Left lung (tissue), 14 donors: ENCODE results near the gene TPRG1. TPM values are rescaled to one million over a fixed set of nuclear protein-coding genes. Genes with fewer than 3 reads are reported as not detected.

ENCODE experiments used
- ATAC-seq: fragments of 200-7000 bp; cut with Tn5 transposase; one replicate; pipeline ENCODE4 v1.9.1; 2020; ENCODE audit warnings: moderate library complexity
- DNase-seq, 4 donors: peaks; one replicate each; pipeline ENCODE4 v3.0.0-alpha.2; 2013 to 2020
- H3K27ac ChIP-seq, 2 donors: fragments of 200-600 bp; sonication (generic) in 1 of 2; one replicate each; pipeline versions ENCODE4 v1.5.0 to v1.8.0; 2020 to 2021
- H3K27me3 ChIP-seq, 2 donors: fragments of 200-600 bp; sonication (generic) in 1 of 2; one replicate each; pipeline versions ENCODE4 v1.5.0 to v1.8.0; 2020 to 2021
- H3K36me3 ChIP-seq, 2 donors: fragments of 200-600 bp; sonication (generic) in 1 of 2; one replicate each; pipeline versions ENCODE4 v1.5.0 to v1.8.0; 2020 to 2021
- H3K4me1 ChIP-seq, 2 donors: fragments of 200-600 bp; one replicate each; pipeline ENCODE4 v1.8.0; 2021
- H3K4me3 ChIP-seq, 2 donors: fragments of 200-600 bp; sonication (generic) in 1 of 2; one replicate each; pipeline versions ENCODE4 v1.5.0 to v1.8.0; 2020 to 2021; ENCODE audit warnings: mild to moderate bottlenecking in 1 of 2
- H3K9me3 ChIP-seq, 2 donors: fragments of 200-600 bp; sonication (generic) in 1 of 2; one replicate each; pipeline versions ENCODE4 v1.5.0 to v1.8.0; 2020 to 2021
- CTCF ChIP-seq, 2 donors: fragments of 200-600 bp; sonication (generic) in 1 of 2; IDR thresholded peaks; one replicate each; pipeline versions ENCODE4 v1.5.0 to v1.8.0; 2021; ENCODE audit warnings: antibody characterized with exemption in 2 of 2
- intact Hi-C, 2 donors: fragments of 100-400 bp; cut with DNase I; formaldehyde crosslinking; loops; one replicate each; pipeline versions ENCODE4 v1.11.2 to v1.14.2; 2022
- long read RNA-seq, 12 donors: library from polyadenylated mRNA in 2 of 12; unstranded in 2 of 12; transcript quantifications; one replicate each; pipeline ENCODE4 v2.0.0 and lab custom pipeline, GENCODE V29; 2019 to 2026
- polyA plus RNA-seq, 6 donors: library from polyadenylated mRNA; unstranded; fragments of 120-200 nt; gene quantifications; one replicate each; pipeline ENCODE4 v1.2.1, GENCODE V29; 2013; ENCODE audit not compliant: insufficient read length in 6 of 6
- total RNA-seq, 2 donors: library from RNA; stranded (reverse); fragmentation: NEBNext Ultra II Directional; extraction: Animal tissue kit (Norgen Biotek cat#: 25700); gene quantifications; one replicate each; pipeline ENCODE4 v1.2.1, GENCODE V29; 2021
- donor health status: DM: no; HTN: yes; CAD: no.
- donor health status: DM: no; HTN: no; CAD: no.

Gene TPRG1
- total RNA-seq (10 to 100 TPM in 1 of 2 donors, 1 to 10 TPM in 1; 5.0 to 12.8 TPM), polyA plus RNA-seq (1 to 10 TPM in 2 of 6 donors, under 1 TPM in 4; 0.52 to 1.4 (median 0.64) TPM)
- long read RNA-seq, donor 1 = 0 reads
- long read RNA-seq, donor 2 = 0 reads
- long read RNA-seq, donor 3 = 0 reads
- long read RNA-seq, donor 4, partial matches to known transcripts = 0 of 1 reads
- long read RNA-seq, donor 4, other reads (novel, unspliced or antisense) = 1 of 1 reads
- long read RNA-seq, donor 5 = 0 reads
- long read RNA-seq, donor 6 = 0 reads
- long read RNA-seq, donor 7 = 0 reads
- long read RNA-seq, donor 8 = 0 reads
- long read RNA-seq, donor 9 = 0 reads
- long read RNA-seq, donor 10, partial matches to known transcripts = 0 of 2 reads
- long read RNA-seq, donor 10, other reads (novel, unspliced or antisense) = 2 of 2 reads
- long read RNA-seq, donor 11 = 0 reads
- long read RNA-seq, donor 12 = 0 reads

- TF ChIP-seq CTCF (IDR thresholded peaks at IDR 0.05) = no peak
- Histone ChIP-seq H3K36me3 (no peaks in the 10 kb centered on the region), H3K27ac (no peak within 1 kb of the TSS), H3K27me3 (no peaks in the 10 kb centered on the region), H3K9me3 (no peaks in the 10 kb centered on the region), H3K4me1 (peaks cover 0 to 1% of the 10 kb centered on the region in 2 donors), H3K4me3 (no peak within 1 kb of the TSS)
- intact Hi-C loops = no loop called here
- DNase-seq (no peak), ATAC-seq (no peak)
Observed at GRCh38 chr3:189171707-189172106, at the start of gene TPRG1. TPRG1 (plus strand) TSS chr3:189171971; CDS start chr3:189207385, 35,414 bp downstream.

GRCh38 chr3:189122110-189122509 is 49.7 kb upstream of the TPRG1 start:
- peak overlapping the region; percentile 70 to 71 for H3K27ac ChIP-seq
- no peak for ATAC-seq
- no peak for TF ChIP-seq CTCF (IDR thresholded peaks at IDR 0.05)

GRCh38 chr3:189122526-189123205 is 49.1 kb upstream of the TPRG1 start:
- ATAC-seq (no peak), DNase-seq (no peak)
- intact Hi-C loops = no loop called here
- H3K27me3 ChIP-seq = no peaks in the 10 kb centered on the region
- no peak for TF ChIP-seq CTCF (IDR thresholded peaks at IDR 0.05)
- no peaks in the 10 kb centered on the region for H3K36me3 ChIP-seq
- peaks cover 0 to 14% of the 10 kb centered on the region in 2 donors for H3K9me3 ChIP-seq
- peak overlapping the region; percentile 70 to 71 for H3K27ac ChIP-seq
- H3K4me1 ChIP-seq = peaks cover 0 to 17% of the 10 kb centered on the region in 2 donors
- no peak overlapping the region for H3K4me3 ChIP-seq

More at GRCh38 chr3:189122110-189122509, 49.7 kb upstream of the TPRG1 start:
- Histone ChIP-seq H3K4me1 (peaks cover 0 to 17% of the 10 kb centered on the region in 2 donors), H3K4me3 (no peak overlapping the region), H3K9me3 (peaks cover 0 to 14% of the 10 kb centered on the region in 2 donors), H3K27me3 (no peaks in the 10 kb centered on the region), H3K36me3 (no peaks in the 10 kb centered on the region)
- DNase-seq = no peak
- intact Hi-C loops = no loop called here

- intact Hi-C loops = no loop called here
- Histone ChIP-seq H3K27ac (peak overlapping the region; percentile 70 to 71), H3K9me3 (peaks cover 0 to 13% of the 10 kb centered on the region in 2 donors), H3K4me1 (peaks cover 0 to 17% of the 10 kb centered on the region in 2 donors), H3K27me3 (no peaks in the 10 kb centered on the region), H3K4me3 (no peak overlapping the region), H3K36me3 (no peaks in the 10 kb centered on the region)
- no peak for TF ChIP-seq CTCF (IDR thresholded peaks at IDR 0.05)
- no peak for DNase-seq
- peak; percentile 43 for ATAC-seq
Observed at GRCh38 chr3:189123595-189124387, 48.0 kb upstream of the TPRG1 start.
